ENCODE data around the gene SOX5. TPM values are rescaled to one million over a fixed set of nuclear protein-coding genes. Genes with fewer than 3 reads are reported as not detected.

Gene SOX5
- total and polyA plus RNA-seq, 12 donors: 0.17 to 4.3 (median 2.4) TPM

DNA sequence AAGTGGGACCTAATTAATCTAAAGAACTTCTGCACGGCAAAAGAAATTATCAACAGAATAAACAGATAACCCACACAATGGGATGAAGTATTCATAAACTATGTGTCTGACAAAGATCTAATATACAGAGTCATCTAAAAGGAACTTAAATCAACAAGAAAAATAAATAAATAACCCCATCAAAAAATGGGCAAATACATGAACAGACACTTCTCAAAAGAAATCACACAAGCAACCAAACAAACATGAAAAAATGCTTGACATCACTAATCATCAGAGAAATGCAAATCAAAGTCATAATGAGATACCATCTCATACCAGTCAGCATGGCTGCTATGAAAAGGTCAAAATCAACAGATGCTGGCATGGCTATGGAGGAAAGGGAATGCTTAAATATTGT lies 466.9 kb downstream of the SOX5 start:
- ATAC-seq (no peak), DNase-seq (no peak)
- Histone ChIP-seq H3K36me3 (no peaks in the 10 kb centered on the region), H3K4me1 (no peaks in the 10 kb centered on the region), H3K27ac (no peak overlapping the region), H3K27me3 (no peaks in the 10 kb centered on the region), H3K4me3 (no peak overlapping the region), H3K9me3 (peaks cover 0 to 40% (median 10%) of the 10 kb centered on the region in 11 donors)
- intact Hi-C loops (cut with DNase I): no loop called here
- WGBS, 2 donors: 75 to 78% methylated on average over 1 of the region's 1 CpG
- TF ChIP-seq, protein P1, sequence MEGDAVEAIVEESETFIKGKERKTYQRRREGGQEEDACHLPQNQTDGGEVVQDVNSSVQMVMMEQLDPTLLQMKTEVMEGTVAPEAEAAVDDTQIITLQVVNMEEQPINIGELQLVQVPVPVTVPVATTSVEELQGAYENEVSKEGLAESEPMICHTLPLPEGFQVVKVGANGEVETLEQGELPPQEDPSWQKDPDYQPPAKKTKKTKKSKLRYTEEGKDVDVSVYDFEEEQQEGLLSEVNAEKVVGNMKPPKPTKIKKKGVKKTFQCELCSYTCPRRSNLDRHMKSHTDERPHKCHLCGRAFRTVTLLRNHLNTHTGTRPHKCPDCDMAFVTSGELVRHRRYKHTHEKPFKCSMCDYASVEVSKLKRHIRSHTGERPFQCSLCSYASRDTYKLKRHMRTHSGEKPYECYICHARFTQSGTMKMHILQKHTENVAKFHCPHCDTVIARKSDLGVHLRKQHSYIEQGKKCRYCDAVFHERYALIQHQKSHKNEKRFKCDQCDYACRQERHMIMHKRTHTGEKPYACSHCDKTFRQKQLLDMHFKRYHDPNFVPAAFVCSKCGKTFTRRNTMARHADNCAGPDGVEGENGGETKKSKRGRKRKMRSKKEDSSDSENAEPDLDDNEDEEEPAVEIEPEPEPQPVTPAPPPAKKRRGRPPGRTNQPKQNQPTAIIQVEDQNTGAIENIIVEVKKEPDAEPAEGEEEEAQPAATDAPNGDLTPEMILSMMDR (IDR thresholded peaks at IDR 0.05): no peak

Measured in heart right ventricle (tissue), 16 donors.